Activated T-cell treated with anti-CD3 and anti-CD28 coated beads for 4 hours (primary cell): Measurements from ENCODE around the gene NR5A1.

Experiments
- DNase-seq: peaks from one replicate; pipeline ENCODE4 v3.0.0-alpha.2; 2020

NR5A1 gene

GRCh38 chr9:124498040-124498439, 9.2 kb downstream of the NR5A1 start:
- DNase-seq = no peak

GRCh38 chr9:124497441-124497840, 9.8 kb downstream of the NR5A1 start:
- no peak for DNase-seq

GRCh38 chr9:124496463-124496862, 10.7 kb downstream of the NR5A1 start:
- no peak for DNase-seq

GRCh38 chr9:124496075-124496449, 11.1 kb downstream of the NR5A1 start:
- no peak for DNase-seq

DNA sequence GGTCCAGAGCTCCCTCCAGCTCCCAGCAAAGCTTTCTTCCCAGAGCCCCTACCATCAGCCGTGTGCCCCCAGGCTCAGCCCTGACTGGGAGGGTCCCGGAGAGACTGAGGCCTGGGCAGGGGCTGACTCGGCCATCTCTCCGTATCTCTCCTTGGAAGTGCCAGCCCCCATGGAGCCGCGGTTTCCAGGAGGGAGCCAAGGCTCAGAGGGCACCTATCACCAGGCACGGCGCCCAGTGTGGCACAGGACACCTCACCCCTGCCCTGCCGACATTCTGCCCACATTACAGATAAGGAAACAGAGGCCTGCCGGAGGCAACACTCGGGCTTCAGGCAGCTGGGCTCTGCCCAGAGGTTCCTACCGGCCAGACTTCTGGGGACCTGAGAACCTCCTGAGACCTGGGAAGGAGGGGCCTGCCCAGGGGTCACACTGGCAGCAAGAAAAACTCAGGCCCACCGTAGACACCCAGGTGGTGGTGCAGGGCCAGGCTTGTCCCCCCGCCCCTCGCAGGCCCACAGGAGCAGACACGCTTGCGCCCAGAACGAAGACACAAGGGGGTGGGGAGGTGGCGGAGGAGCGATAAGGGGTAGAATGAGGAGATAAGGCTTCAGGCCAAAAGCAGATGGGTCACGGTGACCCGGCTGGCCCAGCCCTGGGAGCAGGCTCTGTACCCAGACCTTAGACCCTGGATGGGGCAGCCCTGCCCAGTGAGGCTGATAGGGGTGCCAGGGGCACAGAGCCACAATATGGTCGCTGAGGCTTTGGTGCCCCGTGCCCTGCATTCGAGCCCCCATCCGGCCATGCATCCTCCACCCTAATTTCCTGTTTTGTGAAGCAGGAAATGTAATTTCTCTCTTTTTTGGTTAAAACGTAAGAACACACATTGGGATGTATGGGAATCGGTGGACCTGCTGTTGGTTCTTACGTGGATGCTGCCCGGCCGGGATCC, 11.8 kb downstream of the NR5A1 start:
- no peak for DNase-seq

GRCh38 chr9:124493794-124494479, 13.3 kb downstream of the NR5A1 start:
- DNase-seq = no peak

GRCh38 chr9:124493218-124493617, 14.0 kb downstream of the NR5A1 start:
- DNase-seq = no peak

GRCh38 chr9:124492818-124493217, 14.4 kb downstream of the NR5A1 start:
- DNase-seq = no peak

DNA sequence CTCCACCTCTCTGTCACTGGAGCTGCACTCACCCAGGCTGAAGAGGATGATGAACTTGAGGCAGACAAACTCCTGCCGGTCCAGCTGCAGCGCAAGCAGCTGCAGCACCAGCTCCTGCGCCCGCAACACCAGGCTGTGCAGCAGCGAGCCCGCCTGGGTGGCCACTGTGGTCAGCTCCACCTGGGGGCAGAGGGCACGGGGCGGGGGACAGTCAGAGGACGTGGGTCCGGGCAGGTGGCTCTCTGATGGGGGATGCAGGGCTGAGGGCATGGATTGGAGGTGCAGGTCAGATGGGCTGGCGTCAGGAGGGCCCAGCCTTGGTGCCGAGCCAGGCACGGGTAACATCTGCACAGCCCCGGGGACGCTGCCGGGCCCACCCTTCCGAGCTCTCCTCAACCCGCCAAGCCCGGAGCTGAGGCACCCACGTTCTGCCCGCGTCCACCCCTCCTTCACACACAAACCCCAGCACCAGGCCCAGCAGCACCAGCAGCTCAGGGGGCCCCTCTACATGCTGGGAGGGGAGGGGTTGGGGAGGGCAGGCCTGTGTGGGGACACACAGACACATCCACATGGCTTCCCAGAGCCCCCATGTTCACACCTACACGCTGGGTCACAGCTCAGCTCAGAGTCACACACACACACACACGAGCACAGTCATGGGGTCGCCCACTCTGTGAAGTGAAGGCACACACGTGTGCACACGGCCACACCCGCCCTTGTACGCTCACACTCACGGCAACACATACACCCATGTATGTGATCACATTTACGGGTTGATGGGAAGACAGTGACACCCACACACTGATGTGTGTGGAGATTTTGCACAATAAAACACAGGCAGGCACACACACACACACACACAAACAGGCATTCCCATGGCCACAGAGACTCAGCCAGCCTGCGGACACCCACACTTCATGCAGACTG, 15.9 kb downstream of the NR5A1 start:
- no peak for DNase-seq

GRCh38 chr9:124490004-124490403, 17.2 kb downstream of the NR5A1 start:
- no peak for DNase-seq

DNA sequence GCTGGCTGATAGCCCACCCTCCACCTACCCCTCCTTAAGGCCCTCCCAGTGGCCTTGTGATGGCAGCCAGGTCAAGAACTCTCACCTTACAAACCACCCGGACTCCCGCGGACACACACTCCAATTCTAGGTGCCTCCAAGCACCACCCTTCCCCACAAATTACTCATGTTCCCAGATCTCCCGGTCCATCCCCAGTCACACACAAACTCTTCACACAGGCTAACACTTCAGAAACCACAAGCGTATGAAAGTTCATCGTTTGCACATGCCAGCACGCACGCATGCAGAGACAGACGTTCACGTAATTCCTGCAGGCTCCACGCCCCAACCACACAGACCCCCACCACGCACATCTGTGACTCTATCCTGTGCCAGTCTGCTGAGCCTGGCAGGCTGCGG, 18.0 kb downstream of the NR5A1 start:
- DNase-seq = no peak

- DNase-seq = no peak
These were observed 18.5 kb downstream of the NR5A1 start for GRCh38 chr9:124488641-124489210.

DNA sequence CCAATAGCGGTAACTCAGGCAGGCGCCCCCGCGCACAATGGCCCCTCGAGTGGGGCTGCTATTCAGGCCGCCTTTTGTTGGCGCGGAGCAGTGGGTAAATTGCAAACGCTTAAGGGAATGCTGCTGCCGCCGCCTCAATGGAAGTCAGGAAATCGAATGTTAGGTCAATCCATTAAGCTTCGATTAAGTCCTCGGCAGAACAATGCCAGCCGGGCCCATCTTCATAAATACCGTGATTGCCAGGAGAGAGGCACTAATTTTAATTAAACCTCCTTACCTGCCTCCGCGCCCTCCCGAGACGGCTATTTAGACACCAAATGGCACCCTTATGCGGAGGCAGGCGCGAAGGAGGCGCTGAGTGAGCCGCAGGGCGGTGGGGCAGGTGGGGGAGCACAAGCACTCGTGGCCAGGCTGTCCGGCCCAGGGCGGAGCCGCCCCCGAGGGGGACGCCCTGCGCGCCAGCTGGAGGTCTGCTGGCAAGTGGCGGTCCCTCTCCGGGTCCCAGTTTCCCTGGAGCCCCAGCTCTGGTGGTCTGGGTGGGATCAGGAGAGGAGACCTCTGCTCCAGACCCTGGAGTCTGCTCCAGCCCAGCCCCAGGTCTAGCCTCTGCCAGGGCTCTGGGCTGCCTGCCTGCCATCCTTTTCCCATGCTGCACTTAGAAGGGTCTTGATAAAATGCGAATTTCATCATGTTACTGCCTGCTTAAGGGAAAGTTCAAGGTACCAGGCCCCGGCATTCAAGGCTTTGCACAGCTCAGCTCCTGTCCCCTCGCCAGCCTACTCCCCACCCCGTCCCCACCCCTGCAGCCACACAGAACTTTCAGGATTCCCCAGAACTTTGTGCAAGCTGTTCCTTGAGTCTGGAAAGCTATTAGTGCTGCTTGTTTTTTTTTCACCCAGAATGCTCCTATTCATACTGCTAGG, 19.7 kb downstream of the NR5A1 start:
- no peak for DNase-seq

- DNase-seq = no peak
These were observed 20.4 kb downstream of the NR5A1 start for GRCh38 chr9:124486778-124487259.

DNA sequence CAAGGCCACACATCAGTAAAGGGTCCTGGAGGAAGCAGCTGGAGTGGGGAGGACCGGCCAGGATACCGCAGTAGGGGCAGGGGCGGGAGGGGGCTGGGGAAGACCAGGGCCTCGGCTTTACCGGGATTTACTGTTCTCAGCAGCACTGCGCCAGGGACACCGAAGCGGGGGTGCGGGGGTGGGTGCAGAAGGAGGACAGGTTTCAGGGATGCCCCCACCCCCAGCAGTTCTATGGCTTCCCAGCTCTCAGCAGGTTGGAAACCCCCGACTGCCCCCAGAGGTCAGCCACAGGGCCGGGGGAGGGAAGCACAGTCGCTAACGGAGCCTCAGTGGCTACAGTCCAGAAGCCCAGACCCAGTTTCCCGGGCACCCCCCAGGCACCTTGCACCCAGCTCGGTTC, 21.3 kb downstream of the NR5A1 start:
- no peak for DNase-seq

- DNase-seq = no peak
These were observed 22.0 kb downstream of the NR5A1 start for GRCh38 chr9:124485201-124485600.

DNA sequence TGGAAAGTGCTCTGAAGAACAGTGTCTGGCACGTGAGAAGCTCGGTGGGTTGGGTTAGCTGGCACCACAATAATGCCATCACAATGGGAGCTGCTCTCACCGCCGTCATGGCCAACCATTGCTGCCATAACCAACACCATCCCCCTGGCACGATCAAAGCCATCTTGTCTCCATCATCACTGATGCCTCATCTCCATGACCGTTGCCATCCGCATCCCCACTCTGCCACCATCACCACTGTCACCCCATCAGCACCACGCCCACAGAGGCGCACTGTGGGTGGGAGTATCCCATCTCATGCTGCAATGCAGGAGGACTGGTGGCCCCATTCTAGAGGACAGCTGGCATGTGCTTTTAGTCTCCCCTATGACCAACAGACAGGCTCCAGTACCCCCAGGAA, 23.7 kb downstream of the NR5A1 start:
- no peak for DNase-seq

DNA sequence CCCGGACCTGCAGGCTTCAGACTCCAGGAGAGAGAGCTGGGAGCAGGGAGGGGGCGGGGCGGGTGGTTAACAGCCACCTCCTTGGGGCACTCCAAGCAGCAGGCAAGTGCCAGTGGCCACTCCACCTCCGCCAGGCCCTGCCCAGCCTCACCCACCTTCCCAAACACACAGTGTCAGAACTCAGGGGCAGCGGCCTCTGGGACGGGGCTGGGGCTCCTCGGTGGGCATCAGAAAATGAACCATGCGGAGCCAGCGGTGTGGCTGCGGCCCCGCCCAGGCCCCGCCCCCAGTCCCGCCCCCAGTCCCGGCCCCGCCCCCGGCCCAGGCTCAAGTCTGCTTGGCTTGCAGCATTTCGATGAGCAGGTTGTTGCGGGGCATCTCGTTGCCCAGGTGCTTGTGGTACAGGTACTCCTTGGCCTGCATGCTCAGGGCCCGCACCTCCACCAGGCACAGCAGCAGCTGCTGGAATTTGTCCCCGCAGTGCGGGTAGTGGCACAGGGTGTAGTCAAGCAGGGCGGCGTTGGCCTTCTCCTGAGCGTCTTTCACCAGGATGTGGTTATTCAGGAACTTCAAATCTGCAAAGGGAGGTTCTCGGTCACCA, 24.7 kb downstream of the NR5A1 start:
- DNase-seq = no peak

DNA sequence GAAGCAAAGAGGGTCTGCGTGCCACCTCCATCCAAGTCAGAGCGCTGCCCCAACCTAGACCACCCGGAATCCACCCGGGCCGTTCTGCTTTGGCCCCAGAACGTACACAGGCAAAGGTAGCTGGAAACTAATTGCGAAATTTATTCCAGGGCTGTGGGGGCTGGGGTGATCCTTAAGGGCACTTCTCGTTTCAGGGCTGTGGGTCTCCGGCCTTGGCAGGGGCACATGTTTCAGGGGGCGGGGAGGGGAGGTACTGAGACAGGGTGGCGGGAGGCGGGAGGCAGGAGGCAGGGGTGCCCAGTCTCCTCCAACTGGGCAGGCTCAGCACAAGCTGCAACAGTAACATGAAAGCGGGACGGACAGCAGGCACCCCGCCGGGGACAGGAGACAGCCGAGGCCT, 26.1 kb downstream of the NR5A1 start:
- no peak for DNase-seq

DNA sequence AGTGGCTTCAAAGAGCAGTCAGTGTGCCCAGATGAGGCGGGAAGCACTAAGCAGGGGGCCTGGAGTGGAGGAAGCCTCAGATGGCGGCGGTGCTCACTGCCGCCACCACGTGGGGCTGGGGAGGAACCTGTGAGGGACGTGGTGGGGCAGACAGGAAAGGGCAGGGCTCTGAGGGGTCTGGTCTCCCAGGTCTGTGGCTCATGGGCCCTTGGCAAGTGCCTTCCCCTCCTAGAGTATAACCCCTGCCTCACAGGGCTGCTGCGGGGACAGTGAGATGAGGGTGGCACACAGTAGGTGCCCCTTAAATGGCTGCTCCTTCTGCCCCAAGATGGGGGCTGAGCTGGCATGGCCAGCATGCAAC, 26.6 kb downstream of the NR5A1 start:
- DNase-seq = no peak

DNA sequence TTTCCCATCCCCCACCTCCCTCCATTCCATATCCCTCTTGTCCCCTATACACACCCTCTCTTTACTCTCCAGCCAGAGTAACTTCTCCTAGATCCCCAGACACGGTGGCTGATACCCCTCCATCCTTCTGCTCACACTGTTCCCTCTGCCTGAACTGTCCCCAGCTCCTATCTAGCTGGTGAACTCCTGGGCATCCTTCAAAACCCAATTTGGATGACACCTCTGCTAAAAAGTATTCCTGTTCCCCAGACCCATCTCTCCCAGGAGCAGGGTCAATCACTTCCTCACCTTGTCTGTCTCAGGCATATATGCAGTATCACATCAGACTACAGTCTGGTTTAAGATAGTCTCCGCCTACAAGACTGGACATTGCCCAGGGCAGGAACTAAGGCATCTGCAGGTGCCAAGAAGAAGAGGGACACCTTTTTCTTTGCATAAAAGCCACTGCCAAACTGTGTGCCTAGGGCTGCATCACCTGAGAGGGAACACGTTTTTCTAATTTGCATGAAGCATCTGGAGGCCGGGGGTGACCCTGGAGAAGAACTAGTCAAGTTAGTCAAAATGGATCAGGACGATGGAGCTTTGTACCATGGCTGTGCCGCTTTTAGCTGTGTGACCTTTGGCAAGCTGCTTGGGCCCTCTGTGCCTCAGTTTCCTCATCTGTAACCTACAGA, 27.1 kb downstream of the NR5A1 start:
- DNase-seq = no peak
